HG03045 (cell line): Measurements from ENCODE around the gene RAP2C.
A peak's percentile ranks its signal among the peaks of the same experiment; 100 is the strongest.

Source experiments
- ATAC-seq: cut with Tn5 transposase; IDR thresholded peaks from one replicate; pipeline ENCODE4 v1.9.1; 2021; ENCODE audit warnings: mild to moderate bottlenecking, moderate library complexity; ENCODE audit not compliant: unreplicated experiment

Gene RAP2C

GRCh38 chrX:132219343-132219768 lies at the start of gene RAP2C:
TSS of gene RAP2C (minus strand) at chrX:132219447. CDS start at chrX:132217268, 2,179 bp downstream.
- ATAC-seq = peak; percentile 52

- no peak for ATAC-seq
Measured at GRCh38 chrX:132267392-132267791, 48.1 kb upstream of the RAP2C start.

GRCh38 chrX:132266583-132267355 lies 47.5 kb upstream of the RAP2C start:
- no peak for ATAC-seq

- ATAC-seq = no peak
Measured at GRCh38 chrX:132263127-132263526, 43.9 kb upstream of the RAP2C start.

GRCh38 chrX:132258509-132258908 lies 39.3 kb upstream of the RAP2C start:
- no peak for ATAC-seq

GRCh38 chrX:132257116-132257515 lies 37.9 kb upstream of the RAP2C start:
- ATAC-seq = no peak

GRCh38 chrX:132236121-132236520 lies 16.9 kb upstream of the RAP2C start:
- no peak for ATAC-seq

- no peak for ATAC-seq
Measured at GRCh38 chrX:132235488-132235887, 16.2 kb upstream of the RAP2C start.

DNA sequence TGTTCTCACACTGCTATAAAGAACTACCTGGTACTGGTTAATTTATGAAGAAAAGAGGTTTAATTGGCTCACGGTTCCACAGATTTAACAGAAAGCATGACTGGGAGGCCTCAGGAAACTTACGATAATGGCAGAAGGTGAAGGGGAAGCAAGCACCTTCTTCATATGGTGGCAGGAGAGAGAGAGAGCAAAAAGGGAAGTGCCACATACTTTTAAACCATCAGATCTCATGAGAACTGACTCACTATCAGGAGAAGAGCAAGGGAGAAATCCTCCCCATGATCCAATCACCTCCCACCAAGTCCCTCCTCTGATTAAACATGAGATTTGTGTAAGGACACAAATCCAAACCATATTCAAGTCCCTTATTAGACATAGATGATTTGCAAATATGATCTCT lies 12.3 kb upstream of the RAP2C start:
- ATAC-seq = no peak

DNA sequence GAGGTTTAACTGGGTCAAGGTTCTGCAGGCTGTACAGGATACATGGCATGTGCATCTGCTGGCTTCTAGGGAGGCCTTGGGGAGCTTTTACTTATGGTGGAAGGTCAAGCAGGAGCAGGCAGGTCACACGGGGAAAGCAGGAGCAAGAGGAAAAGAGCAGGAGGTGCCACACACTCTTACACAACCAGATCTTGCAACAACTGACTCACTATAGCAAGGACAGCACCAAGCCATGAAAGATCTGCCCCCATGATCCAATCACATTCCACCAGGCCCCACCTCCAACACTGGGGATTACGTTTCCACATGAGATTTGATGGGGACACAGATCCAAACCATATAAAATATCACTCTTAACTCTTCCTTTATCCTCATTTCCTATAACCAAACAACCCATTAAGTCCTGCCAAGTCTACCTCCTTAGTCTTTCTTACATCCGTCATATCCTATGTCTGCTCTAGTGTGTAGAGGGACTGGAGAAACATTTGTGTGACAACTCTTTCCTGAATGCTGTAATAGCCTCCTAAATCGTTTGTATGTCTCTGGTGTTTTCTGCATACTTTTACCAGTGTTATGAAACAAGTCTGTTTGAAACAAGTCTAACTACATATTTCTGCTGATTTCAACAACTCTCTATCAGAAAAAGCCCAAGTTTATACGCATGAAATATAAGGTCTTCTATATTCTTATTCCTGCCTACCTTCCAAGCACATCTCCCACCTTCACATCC lies 8.3 kb upstream of the RAP2C start:
- no peak for ATAC-seq

DNA sequence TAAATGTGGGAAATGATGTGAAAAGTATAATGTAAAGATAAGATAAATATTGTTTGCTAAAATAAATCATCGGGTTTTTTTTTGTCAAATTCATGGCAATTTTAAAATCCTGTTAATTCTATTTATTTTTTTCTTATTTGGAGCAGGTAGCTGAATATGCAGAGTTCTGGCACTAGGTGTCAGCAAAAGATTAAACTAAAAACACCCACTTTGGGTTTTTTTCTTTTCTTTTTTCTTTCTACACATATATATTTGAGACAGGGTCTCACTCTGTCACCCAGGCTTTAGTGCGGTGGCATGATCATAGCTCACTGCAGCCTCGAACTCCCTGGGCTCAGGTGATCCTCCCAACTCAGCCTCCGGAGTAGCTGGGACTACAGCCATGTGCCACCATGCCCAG lies 6.9 kb upstream of the RAP2C start:
- ATAC-seq = no peak

DNA sequence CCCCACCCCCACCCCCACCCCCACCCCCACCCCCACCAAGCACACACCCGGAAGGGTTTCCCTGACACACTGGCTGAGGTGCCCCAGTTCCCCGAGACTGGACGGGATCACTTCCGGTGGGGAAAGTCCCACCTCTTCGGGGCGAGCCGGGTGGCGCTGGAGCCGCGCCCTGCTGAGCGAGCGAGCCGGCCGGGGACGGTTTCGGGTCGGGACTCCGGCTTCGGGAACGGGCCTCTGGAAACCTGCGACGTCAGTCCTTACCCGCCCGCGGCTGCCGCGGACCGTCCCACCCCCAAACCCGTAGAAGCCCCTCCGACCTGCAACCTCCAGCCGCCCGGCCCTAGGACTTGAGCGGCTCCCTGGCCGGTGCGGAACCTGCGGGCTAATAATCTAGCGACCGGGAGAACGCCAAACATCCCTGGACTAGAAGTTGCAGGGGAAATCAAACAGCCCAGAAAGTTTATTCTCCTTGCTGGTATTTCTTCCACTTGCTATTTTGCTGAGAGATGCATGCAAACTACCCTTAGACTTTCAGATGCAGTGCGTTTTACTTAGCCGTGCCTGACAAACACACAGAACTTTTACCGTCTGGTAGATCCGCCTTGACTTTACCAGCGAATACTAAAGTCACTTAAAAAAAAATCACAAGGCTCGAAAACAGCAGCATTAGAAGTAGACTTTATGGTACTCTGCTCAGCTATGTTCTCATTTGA lies 991 bp downstream of the RAP2C start:
- peak; percentile 58 for ATAC-seq

DNA sequence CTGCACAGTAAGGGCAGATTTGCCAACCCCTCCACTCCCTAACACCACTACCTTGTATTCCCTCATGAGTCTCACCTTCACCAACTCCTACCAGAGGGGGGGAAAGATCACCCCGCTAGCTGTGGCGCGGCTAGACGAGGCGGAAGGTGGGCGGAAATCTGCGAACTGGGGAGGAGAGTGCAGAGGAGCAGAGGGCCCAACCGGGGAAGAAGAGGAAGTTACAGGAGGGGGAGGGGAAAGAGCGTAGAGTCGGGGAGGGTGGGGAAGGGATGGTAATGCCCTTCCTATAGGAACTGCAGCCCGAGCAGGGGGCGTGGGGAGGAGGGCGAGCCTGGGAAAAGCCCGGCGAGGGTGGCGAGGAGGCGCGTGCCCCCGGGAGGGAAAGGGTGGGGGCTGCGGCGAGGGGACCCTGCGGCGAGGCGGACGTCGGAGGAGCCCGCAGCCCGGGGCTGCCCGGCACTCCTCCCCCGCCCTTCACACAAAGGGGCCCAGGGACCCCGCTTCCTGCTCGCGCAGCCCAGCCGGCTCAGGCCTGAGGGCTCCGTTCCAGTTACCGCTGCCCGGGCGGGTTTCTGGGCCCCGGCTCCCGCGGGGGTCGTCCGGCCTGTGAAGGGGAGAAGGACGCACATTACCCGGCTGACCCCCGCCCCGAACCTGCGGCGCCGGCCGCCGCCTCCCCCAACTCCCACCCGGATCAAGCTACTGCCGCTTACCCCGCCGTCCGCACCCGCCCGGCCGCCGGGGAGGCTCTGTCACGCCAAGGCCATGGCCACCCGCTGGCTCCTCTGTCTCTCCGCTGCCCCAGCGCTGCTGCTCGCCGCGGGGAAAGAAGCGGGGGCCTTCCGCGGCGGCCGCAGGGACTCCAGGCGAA lies 1.8 kb downstream of the RAP2C start:
- ATAC-seq = peak; percentile 65

- no peak for ATAC-seq
Measured at GRCh38 chrX:132216806-132217202, 2.4 kb downstream of the RAP2C start.

- ATAC-seq = no peak
Measured at GRCh38 chrX:132216283-132216682, 3.0 kb downstream of the RAP2C start.

GRCh38 chrX:132214518-132214917 lies 4.7 kb downstream of the RAP2C start:
- no peak for ATAC-seq

GRCh38 chrX:132209527-132209926 lies 9.7 kb downstream of the RAP2C start:
- no peak for ATAC-seq

GRCh38 chrX:132208422-132208821 lies 10.8 kb downstream of the RAP2C start:
- ATAC-seq = no peak

DNA sequence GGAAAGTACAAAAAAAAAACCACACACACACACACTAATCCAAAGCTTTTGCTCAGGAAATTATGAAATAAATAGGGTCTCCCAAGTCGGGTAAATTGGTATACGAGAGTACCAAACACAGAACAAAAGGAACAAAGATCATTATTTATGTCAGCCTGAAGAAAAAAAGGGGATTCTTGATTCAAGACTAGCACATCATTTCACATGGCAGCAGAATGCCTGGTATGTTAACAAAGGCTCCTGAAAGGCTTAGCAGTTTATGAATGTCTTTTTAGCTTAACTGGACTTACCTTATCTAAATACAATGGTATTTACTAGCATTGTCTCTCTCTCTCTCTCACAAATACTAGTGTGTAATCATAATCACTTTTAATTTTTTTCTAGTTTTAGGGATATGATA lies 11.3 kb downstream of the RAP2C start:
- ATAC-seq = no peak

GRCh38 chrX:132206259-132206658 lies 13.0 kb downstream of the RAP2C start:
- no peak for ATAC-seq

- no peak for ATAC-seq
Measured at GRCh38 chrX:132204629-132205028, 14.6 kb downstream of the RAP2C start.
